HEK293 (cell line): ENCODE measurements around the gene EYS.

Experiments
- CTCF ChIA-PET: fragments of 350-600 bp; formaldehyde crosslinking; extraction: SDS; loops from one replicate; lab custom pipeline; 2021; ENCODE audit warnings: antibody characterized with exemption; lab: Yijun Ruan, JAX
- POLR2A ChIA-PET: fragments of 300-600 bp; formaldehyde crosslinking; extraction: SDS; loops from one replicate; lab custom pipeline; 2020; ENCODE audit warnings: antibody characterized with exemption, inconsistent platforms; lab: Yijun Ruan, JAX
- H3K27ac ChIP-seq: fragments of 200-500 bp; sonication (Bioruptor generic); 2 replicates; pipeline ENCODE4 v1.5.1; 2014; ENCODE audit warnings: low read depth, low read length, control low read depth, inconsistent platforms; ENCODE audit errors: extremely low read depth
- H3K36me3 ChIP-seq, 2 experiments: fragments of 200-500 bp in 1 of 2; sonication (Bioruptor generic) in 1 of 2; 1 replicate in 1 of 2; 2 replicates in 1 of 2; pipeline ENCODE4 v1.5.1; 2014 to 2017; ENCODE audit warnings: inconsistent platforms in 2 of 2, low read length in 2 of 2; ENCODE audit not compliant: control insufficient read depth in 2 of 2, insufficient read depth in 1 of 2
- H3K4me1 ChIP-seq: fragments of 200-500 bp; sonication (Bioruptor generic); 2 replicates; pipeline ENCODE4 v1.5.1; 2014; ENCODE audit warnings: mild to moderate bottlenecking, low read length, inconsistent platforms; ENCODE audit not compliant: control insufficient read depth, insufficient read depth
- H3K4me3 ChIP-seq: 2 replicates; pipeline ENCODE4 v1.5.1; 2011; ENCODE audit warnings: low read depth, mild to moderate bottlenecking, control low read depth, low read length, moderate library complexity
- H3K9me3 ChIP-seq: fragments of 200-500 bp; sonication (Bioruptor generic); 2 replicates; pipeline ENCODE4 v1.5.1; 2014; ENCODE audit warnings: low read depth, low read length, inconsistent platforms; ENCODE audit not compliant: control insufficient read depth, insufficient read depth
- AEBP2 ChIP-seq: fragments of 450-650 bp; formaldehyde crosslinking; IDR thresholded peaks from 2 replicates; pipeline ENCODE4 v1.5.1; 2016; ENCODE audit warnings: missing biosample characterization, missing genetic modification characterization, borderline replicate concordance
- ATF2 ChIP-seq: fragments of 450-650 bp; formaldehyde crosslinking; IDR thresholded peaks from 2 replicates; pipeline ENCODE4 v1.5.1; 2016; ENCODE audit warnings: missing biosample characterization, missing genetic modification characterization, low read depth
- GLI4 ChIP-seq: fragments of 450-650 bp; formaldehyde crosslinking; IDR thresholded peaks from 2 replicates; pipeline ENCODE4 v1.5.1; 2016; ENCODE audit warnings: missing biosample characterization, missing genetic modification characterization
- KLF7 ChIP-seq: fragments of 450-650 bp; formaldehyde crosslinking; IDR thresholded peaks from 2 replicates; pipeline ENCODE4 v1.5.1; 2016; ENCODE audit warnings: missing biosample characterization, missing genetic modification characterization, borderline replicate concordance
- PRDM1 ChIP-seq: fragments of 450-650 bp; formaldehyde crosslinking; IDR thresholded peaks from 2 replicates; pipeline ENCODE4; 2016; ENCODE audit warnings: missing biosample characterization, missing genetic modification characterization
- PRDM4 ChIP-seq: fragments of 450-650 bp; formaldehyde crosslinking; IDR thresholded peaks from 2 replicates; pipeline ENCODE4 v1.5.1; 2017; ENCODE audit warnings: missing biosample characterization, missing genetic modification characterization
- REPIN1 ChIP-seq: fragments of 450-650 bp; formaldehyde crosslinking; IDR thresholded peaks from 2 replicates; pipeline ENCODE4 v1.5.1; 2017; ENCODE audit warnings: missing biosample characterization, missing genetic modification characterization, low read depth
- SP7 ChIP-seq: fragments of 450-650 bp; formaldehyde crosslinking; IDR thresholded peaks from 2 replicates; pipeline ENCODE4 v1.5.1; 2016; ENCODE audit warnings: missing biosample characterization, missing genetic modification characterization
- TCF7L2 ChIP-seq: IDR thresholded peaks from 2 replicates; pipeline ENCODE4 v1.6.1; 2011; ENCODE audit warnings: low read depth, mild to moderate bottlenecking, inconsistent platforms, low read length, moderate library complexity, borderline replicate concordance
- ZNF23 ChIP-seq: fragments of 450-650 bp; formaldehyde crosslinking; IDR thresholded peaks from 2 replicates; pipeline ENCODE4 v1.5.1; 2016; ENCODE audit warnings: missing biosample characterization, missing genetic modification characterization, borderline replicate concordance
- ZNF335 ChIP-seq: fragments of 450-650 bp; formaldehyde crosslinking; conservative IDR thresholded peaks from 2 replicates; pipeline ENCODE4 v1.5.1; 2016; ENCODE audit warnings: missing biosample characterization, missing genetic modification characterization
- ZNF423 ChIP-seq: fragments of 450-650 bp; formaldehyde crosslinking; IDR thresholded peaks from 2 replicates; pipeline ENCODE4 v1.5.1; 2016; ENCODE audit warnings: missing biosample characterization, missing genetic modification characterization
- ZNF473 ChIP-seq: fragments of 450-650 bp; formaldehyde crosslinking; IDR thresholded peaks from 2 replicates; pipeline ENCODE4 v1.5.1; 2017; ENCODE audit warnings: missing biosample characterization, missing genetic modification characterization
- ZNF549 ChIP-seq: fragments of 450-650 bp; IDR thresholded peaks from 2 replicates; pipeline ENCODE4 v1.5.1; 2018; ENCODE audit warnings: missing biosample characterization, missing genetic modification characterization, mild to moderate bottlenecking, inconsistent platforms, moderate library complexity
- ZNF623 ChIP-seq: fragments of 450-650 bp; formaldehyde crosslinking; IDR thresholded peaks from 2 replicates; pipeline ENCODE4 v1.5.1; 2016; ENCODE audit warnings: missing biosample characterization, missing genetic modification characterization
- ZNF777 ChIP-seq: fragments of 450-650 bp; formaldehyde crosslinking; IDR thresholded peaks from 2 replicates; pipeline ENCODE4 v1.5.1; 2017; ENCODE audit warnings: missing biosample characterization, missing genetic modification characterization, borderline replicate concordance
- TF ChIP-seq, protein P1 (sequence below): fragments of 450-650 bp; formaldehyde crosslinking; IDR thresholded peaks from 2 replicates; pipeline ENCODE4 v1.5.1; 2016; ENCODE audit warnings: missing biosample characterization, missing genetic modification characterization, borderline replicate concordance
- TF ChIP-seq, protein P2 (sequence below): fragments of 450-650 bp; formaldehyde crosslinking; IDR thresholded peaks from 2 replicates; pipeline ENCODE4 v1.5.1; 2016; ENCODE audit warnings: missing biosample characterization, missing genetic modification characterization

EYS gene

GRCh38 chr6:65649392-65649791 lies 57.6 kb downstream of the EYS start:
- H3K4me1 ChIP-seq = no peaks in the 10 kb centered on the region; the same call in 1 of the 2 replicates
- H3K4me3 ChIP-seq = no peak overlapping the region
- no peaks in the 10 kb centered on the region for H3K9me3 ChIP-seq
- TF ChIP-seq TCF7L2 (no peak), ATF2 (no peak)
- ChIA-PET CTCF (no interaction called here), POLR2A (no interaction called here)
- no peaks in the 10 kb centered on the region for H3K36me3 ChIP-seq
- H3K27ac ChIP-seq = no peak overlapping the region

GRCh38 chr6:65646544-65646943 lies 60.5 kb downstream of the EYS start:
- no peak for TF ChIP-seq REPIN1 (tag by site-specific recombination)
- TF ChIP-seq PRDM1 = no peak
- TF ChIP-seq ZNF549 = no peak
- TF ChIP-seq ZNF473 = no peak
- no peak for TF ChIP-seq GLI4 (tag by site-specific recombination)
- no peak for TF ChIP-seq AEBP2 (tag by site-specific recombination)
- no peak for TF ChIP-seq TCF7L2
- TF ChIP-seq ZNF335 = no peak
- TF ChIP-seq PRDM4 (tag by site-specific recombination) = no peak
- no peak for TF ChIP-seq SP7
- no peak for TF ChIP-seq ZNF423 (tag by site-specific recombination)
- TF ChIP-seq, protein P1, sequence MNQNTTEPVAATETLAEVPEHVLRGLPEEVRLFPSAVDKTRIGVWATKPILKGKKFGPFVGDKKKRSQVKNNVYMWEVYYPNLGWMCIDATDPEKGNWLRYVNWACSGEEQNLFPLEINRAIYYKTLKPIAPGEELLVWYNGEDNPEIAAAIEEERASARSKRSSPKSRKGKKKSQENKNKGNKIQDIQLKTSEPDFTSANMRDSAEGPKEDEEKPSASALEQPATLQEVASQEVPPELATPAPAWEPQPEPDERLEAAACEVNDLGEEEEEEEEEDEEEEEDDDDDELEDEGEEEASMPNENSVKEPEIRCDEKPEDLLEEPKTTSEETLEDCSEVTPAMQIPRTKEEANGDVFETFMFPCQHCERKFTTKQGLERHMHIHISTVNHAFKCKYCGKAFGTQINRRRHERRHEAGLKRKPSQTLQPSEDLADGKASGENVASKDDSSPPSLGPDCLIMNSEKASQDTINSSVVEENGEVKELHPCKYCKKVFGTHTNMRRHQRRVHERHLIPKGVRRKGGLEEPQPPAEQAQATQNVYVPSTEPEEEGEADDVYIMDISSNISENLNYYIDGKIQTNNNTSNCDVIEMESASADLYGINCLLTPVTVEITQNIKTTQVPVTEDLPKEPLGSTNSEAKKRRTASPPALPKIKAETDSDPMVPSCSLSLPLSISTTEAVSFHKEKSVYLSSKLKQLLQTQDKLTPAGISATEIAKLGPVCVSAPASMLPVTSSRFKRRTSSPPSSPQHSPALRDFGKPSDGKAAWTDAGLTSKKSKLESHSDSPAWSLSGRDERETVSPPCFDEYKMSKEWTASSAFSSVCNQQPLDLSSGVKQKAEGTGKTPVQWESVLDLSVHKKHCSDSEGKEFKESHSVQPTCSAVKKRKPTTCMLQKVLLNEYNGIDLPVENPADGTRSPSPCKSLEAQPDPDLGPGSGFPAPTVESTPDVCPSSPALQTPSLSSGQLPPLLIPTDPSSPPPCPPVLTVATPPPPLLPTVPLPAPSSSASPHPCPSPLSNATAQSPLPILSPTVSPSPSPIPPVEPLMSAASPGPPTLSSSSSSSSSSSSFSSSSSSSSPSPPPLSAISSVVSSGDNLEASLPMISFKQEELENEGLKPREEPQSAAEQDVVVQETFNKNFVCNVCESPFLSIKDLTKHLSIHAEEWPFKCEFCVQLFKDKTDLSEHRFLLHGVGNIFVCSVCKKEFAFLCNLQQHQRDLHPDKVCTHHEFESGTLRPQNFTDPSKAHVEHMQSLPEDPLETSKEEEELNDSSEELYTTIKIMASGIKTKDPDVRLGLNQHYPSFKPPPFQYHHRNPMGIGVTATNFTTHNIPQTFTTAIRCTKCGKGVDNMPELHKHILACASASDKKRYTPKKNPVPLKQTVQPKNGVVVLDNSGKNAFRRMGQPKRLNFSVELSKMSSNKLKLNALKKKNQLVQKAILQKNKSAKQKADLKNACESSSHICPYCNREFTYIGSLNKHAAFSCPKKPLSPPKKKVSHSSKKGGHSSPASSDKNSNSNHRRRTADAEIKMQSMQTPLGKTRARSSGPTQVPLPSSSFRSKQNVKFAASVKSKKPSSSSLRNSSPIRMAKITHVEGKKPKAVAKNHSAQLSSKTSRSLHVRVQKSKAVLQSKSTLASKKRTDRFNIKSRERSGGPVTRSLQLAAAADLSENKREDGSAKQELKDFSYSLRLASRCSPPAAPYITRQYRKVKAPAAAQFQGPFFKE (tag by site-specific recombination) = no peak
- no peak for TF ChIP-seq ZNF777 (tag by site-specific recombination)
- TF ChIP-seq ZNF23 (tag by site-specific recombination) = no peak
- TF ChIP-seq, protein P2, sequence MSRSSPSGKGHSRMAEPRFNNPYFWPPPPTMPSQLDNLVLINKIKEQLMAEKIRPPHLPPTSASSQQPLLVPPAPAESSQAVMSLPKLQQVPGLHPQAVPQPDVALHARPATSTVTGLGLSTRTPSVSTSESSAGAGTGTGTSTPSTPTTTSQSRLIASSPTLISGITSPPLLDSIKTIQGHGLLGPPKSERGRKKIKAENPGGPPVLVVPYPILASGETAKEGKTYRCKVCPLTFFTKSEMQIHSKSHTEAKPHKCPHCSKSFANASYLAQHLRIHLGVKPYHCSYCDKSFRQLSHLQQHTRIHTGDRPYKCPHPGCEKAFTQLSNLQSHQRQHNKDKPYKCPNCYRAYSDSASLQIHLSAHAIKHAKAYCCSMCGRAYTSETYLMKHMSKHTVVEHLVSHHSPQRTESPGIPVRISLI = no peak
- no peak for TF ChIP-seq KLF7
- TF ChIP-seq ZNF623 (tag by site-specific recombination) = no peak
- TF ChIP-seq, all 188 proteins: peak for 0
- Histone ChIP-seq H3K4me1 (no peaks in the 10 kb centered on the region; the same call in 1 of the 2 replicates), H3K36me3 (no peaks in the 10 kb centered on the region), H3K27ac (no peak overlapping the region), H3K4me3 (no peak overlapping the region), H3K9me3 (no peaks in the 10 kb centered on the region)
- CTCF ChIA-PET = no interaction called here
- POLR2A ChIA-PET = no interaction called here
